Trophoblast cell (in vitro differentiated cells and primary cell): Measurements from ENCODE around the gene ULK4.

Source experiments
- DNase-seq, 2 donors: peaks; one replicate each; pipeline ENCODE4 v3.0.0-alpha.2; 2016
- H2AFZ ChIP-seq: 2 replicates; pipeline ENCODE4 v1.6.1; 2013; ENCODE audit warnings: low read length, moderate library complexity, mild to moderate bottlenecking; ENCODE audit not compliant: insufficient read depth, poor library complexity
- H2AK5ac ChIP-seq: 2 replicates; pipeline ENCODE4 v1.6.1; 2013; ENCODE audit warnings: mild to moderate bottlenecking, low read length
- H2BK120ac ChIP-seq: 2 replicates; pipeline ENCODE4 v1.6.1; 2013; ENCODE audit warnings: low read length, mild to moderate bottlenecking, moderate library complexity; ENCODE audit not compliant: insufficient read depth, poor library complexity
- H2BK12ac ChIP-seq: 2 replicates; pipeline ENCODE4 v1.6.1; 2013; ENCODE audit warnings: mild to moderate bottlenecking, low read length, moderate library complexity
- H2BK5ac ChIP-seq: 2 replicates; pipeline ENCODE4 v1.6.1; 2013; ENCODE audit warnings: low read length, low read depth, moderate library complexity, mild to moderate bottlenecking; ENCODE audit not compliant: poor library complexity
- H3K14ac ChIP-seq: 2 replicates; pipeline ENCODE4 v1.6.1; 2013; ENCODE audit warnings: mild to moderate bottlenecking, low read length
- H3K18ac ChIP-seq: 2 replicates; pipeline ENCODE4 v1.6.1; 2013; ENCODE audit warnings: mild to moderate bottlenecking, low read length
- H3K23ac ChIP-seq: 2 replicates; pipeline ENCODE4 v1.6.1; 2013; ENCODE audit warnings: low read length
- H3K27ac ChIP-seq: 2 replicates; pipeline ENCODE4 v1.5.1; 2013; ENCODE audit warnings: low read depth, mild to moderate bottlenecking, inconsistent platforms, low read length, moderate library complexity
- H3K27me3 ChIP-seq: 2 replicates; pipeline ENCODE4 v1.6.1; 2013; ENCODE audit warnings: inconsistent platforms, mild to moderate bottlenecking, low read length, moderate library complexity; ENCODE audit not compliant: insufficient read depth
- H3K36me3 ChIP-seq, 2 experiments: 1 replicate in 1 of 2; 2 replicates in 1 of 2; pipeline ENCODE4 v1.6.1; 2013; ENCODE audit warnings: low read length in 2 of 2, mild to moderate bottlenecking in 2 of 2, moderate library complexity in 1 of 2; ENCODE audit not compliant: insufficient read depth in 2 of 2, control insufficient read depth in 1 of 2
- H3K4ac ChIP-seq: 2 replicates; pipeline ENCODE4 v1.6.1; 2013; ENCODE audit warnings: low read depth, mild to moderate bottlenecking, low read length, moderate library complexity
- H3K4me1 ChIP-seq, 2 experiments: 1 replicate in 1 of 2; 2 replicates in 1 of 2; pipeline ENCODE4 v1.6.1; 2013; ENCODE audit warnings: low read length in 2 of 2, mild to moderate bottlenecking in 2 of 2, moderate library complexity in 1 of 2; ENCODE audit not compliant: insufficient read depth in 2 of 2, control insufficient read depth in 1 of 2
- H3K4me2 ChIP-seq: 2 replicates; pipeline ENCODE4 v1.6.1; 2013; ENCODE audit warnings: inconsistent platforms, mild to moderate bottlenecking, low read length, moderate library complexity
- H3K4me3 ChIP-seq: 2 replicates; pipeline ENCODE4 v1.5.1; 2013; ENCODE audit warnings: mild to moderate bottlenecking, low read depth, low read length, inconsistent platforms
- H3K79me1 ChIP-seq: one replicate; pipeline ENCODE4 v1.6.1; 2013; ENCODE audit warnings: low read length
- H3K79me2 ChIP-seq: 2 replicates; pipeline ENCODE4 v1.6.1; 2013; ENCODE audit warnings: low read length, mild to moderate bottlenecking; ENCODE audit not compliant: control insufficient read depth, insufficient read depth, poor library complexity
- H3K9ac ChIP-seq: 2 replicates; pipeline ENCODE4 v1.6.1; 2013; ENCODE audit warnings: mild to moderate bottlenecking, low read length
- H3K9me3 ChIP-seq: 2 replicates; pipeline ENCODE4 v1.6.1; 2013; ENCODE audit warnings: low read depth, mild to moderate bottlenecking, control low read depth, inconsistent platforms, low read length; ENCODE audit not compliant: insufficient read depth
- H4K12ac ChIP-seq: 2 replicates; pipeline ENCODE4 v1.6.1; 2013; ENCODE audit warnings: low read depth, mild to moderate bottlenecking, low read length, moderate library complexity
- H4K8ac ChIP-seq: 2 replicates; pipeline ENCODE4 v1.6.1; 2013; ENCODE audit warnings: low read depth, mild to moderate bottlenecking, low read length, moderate library complexity
- H4K91ac ChIP-seq: one replicate; pipeline ENCODE4 v1.6.1; 2013; ENCODE audit warnings: low read depth, mild to moderate bottlenecking, low read length, moderate library complexity
- WGBS: extraction: QIAGEN DNeasy Blood & Tissue Kit; methylation state at CpG from one replicate; pipeline ENCODE4 v1.1.7; 2013; ENCODE audit warnings: missing lambda C conversion rate; ENCODE audit not compliant: insufficient read length, insufficient coverage; ENCODE audit errors: extremely low coverage; 5-methylcytosine and 5-hydroxymethylcytosine counted together

Gene ULK4

DNA sequence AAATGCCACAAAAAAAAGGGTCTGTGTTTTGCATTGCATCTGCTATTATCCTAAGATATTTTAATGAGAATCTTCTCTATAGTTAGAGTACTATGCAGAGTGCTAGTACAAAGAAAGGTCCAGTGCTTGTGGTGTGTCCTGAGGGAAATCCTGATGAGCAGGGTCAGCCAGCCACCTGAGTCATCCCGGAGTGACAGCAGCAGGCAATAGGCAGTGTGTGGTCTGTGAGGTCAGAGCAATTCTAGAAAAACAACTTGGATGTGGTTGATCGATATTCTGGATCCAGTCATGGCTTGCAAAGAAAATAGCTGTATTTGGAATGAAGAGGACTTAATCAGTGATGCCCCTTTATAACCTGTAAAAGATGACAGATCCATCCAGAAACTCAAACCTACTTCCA, 643.4 kb downstream of the ULK4 start:
- no CpG with 5 or more reads among the region's 2 CpGs for WGBS

DNA sequence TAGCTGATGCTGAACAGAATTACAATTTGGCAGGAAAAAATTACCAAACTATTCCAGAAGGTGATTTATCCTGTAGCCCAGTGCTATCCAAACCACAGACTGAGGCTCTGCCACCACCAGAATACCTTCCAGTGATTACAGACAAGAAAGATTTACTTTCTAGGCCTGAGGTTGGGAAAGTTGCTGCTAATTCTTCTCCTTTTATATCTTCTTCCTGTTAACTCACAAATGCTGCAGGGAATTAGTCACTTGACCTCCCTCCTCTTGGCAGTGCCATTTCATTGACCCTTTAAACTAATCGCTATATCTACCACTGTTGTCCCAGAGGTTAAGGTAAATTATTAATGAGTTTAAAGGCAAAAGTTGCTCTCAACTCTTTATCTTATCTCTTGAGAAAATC, 644.2 kb downstream of the ULK4 start:
- Histone ChIP-seq H3K4me3 (no peak overlapping the region), H3K27me3 (no peaks in the 10 kb centered on the region), H3K14ac (no peak overlapping the region), H3K9me3 (no peaks in the 10 kb centered on the region), H3K4me1 (no peaks in the 10 kb centered on the region), H3K4me2 (no peak overlapping the region), H2AK5ac (no peak overlapping the region), H2BK12ac (no peak overlapping the region), H3K79me1 (no peaks in the 10 kb centered on the region), H3K18ac (no peak overlapping the region), H3K27ac (no peak overlapping the region), H4K91ac (no peak overlapping the region), H2BK120ac (no peak overlapping the region), H3K36me3 (no peaks in the 10 kb centered on the region), H3K4ac (no peak overlapping the region), H2BK5ac (no peak overlapping the region), H4K8ac (no peak overlapping the region), H3K23ac (no peak overlapping the region), H3K9ac (no peak overlapping the region), H4K12ac (no peak overlapping the region), H3K79me2 (peaks cover 2% of the 10 kb centered on the region), H2AFZ (no peak overlapping the region)
- no CpG with 5 or more reads among the region's 1 CpG for WGBS
- DNase-seq, result no peak

More for the DNA sequence above, 643.4 kb downstream of the ULK4 start:
- DNase-seq, result peak in 1 of 2 donors; percentile 4
- no peak overlapping the region for H4K8ac ChIP-seq
- no peak overlapping the region for H3K9ac ChIP-seq
- H3K18ac ChIP-seq, result no peak overlapping the region
- H4K12ac ChIP-seq, result no peak overlapping the region
- H3K27me3 ChIP-seq, result no peaks in the 10 kb centered on the region
- H2AFZ ChIP-seq, result no peak overlapping the region
- H3K9me3 ChIP-seq, result no peaks in the 10 kb centered on the region
- peaks cover 2% of the 10 kb centered on the region for H3K79me2 ChIP-seq
- H2BK5ac ChIP-seq, result no peak overlapping the region
- H3K4me2 ChIP-seq, result no peak overlapping the region
- H3K4ac ChIP-seq, result no peak overlapping the region
- H3K4me1 ChIP-seq, result peaks cover 1% of the 10 kb centered on the region in 2 experiments
- no peak overlapping the region for H3K23ac ChIP-seq
- no peak overlapping the region for H4K91ac ChIP-seq
- no peak overlapping the region for H2BK120ac ChIP-seq
- no peak overlapping the region for H3K27ac ChIP-seq
- H3K14ac ChIP-seq, result no peak overlapping the region
- H3K36me3 ChIP-seq, result no peaks in the 10 kb centered on the region
- H2AK5ac ChIP-seq, result no peak overlapping the region
- H2BK12ac ChIP-seq, result no peak overlapping the region
- no peak overlapping the region for H3K4me3 ChIP-seq
- H3K79me1 ChIP-seq, result peaks cover 1% of the 10 kb centered on the region

DNA sequence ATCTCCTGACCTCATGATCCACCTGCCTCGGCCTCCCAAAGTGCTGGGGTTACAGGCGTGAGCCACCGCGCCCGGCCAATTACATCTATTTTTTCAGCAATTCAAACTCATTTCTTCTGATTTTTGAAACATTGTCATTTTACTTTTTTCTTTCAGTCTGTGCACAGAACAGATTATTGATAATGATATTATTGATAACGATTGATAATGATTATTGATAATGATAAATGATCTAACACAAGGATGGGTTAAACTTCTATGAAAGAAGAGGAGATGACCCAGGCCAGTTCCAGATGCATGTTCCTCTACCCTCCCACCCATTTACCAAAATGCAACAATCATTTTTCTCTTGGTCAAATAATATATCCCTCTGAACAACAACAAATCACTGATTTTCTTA, 644.6 kb downstream of the ULK4 start:
- H4K12ac ChIP-seq, result no peak overlapping the region
- no peak overlapping the region for H3K27ac ChIP-seq
- no peak overlapping the region for H3K4ac ChIP-seq
- H3K18ac ChIP-seq, result no peak overlapping the region
- H3K4me2 ChIP-seq, result no peak overlapping the region
- no peak overlapping the region for H2AK5ac ChIP-seq
- H3K36me3 ChIP-seq, result no peaks in the 10 kb centered on the region
- no peak overlapping the region for H4K8ac ChIP-seq
- H3K79me1 ChIP-seq, result no peaks in the 10 kb centered on the region
- no peaks in the 10 kb centered on the region for H3K9me3 ChIP-seq
- peaks cover 2% of the 10 kb centered on the region for H3K79me2 ChIP-seq
- H3K27me3 ChIP-seq, result no peaks in the 10 kb centered on the region
- no peak overlapping the region for H3K4me3 ChIP-seq
- H2BK12ac ChIP-seq, result no peak overlapping the region
- H3K4me1 ChIP-seq, result no peaks in the 10 kb centered on the region
- no peak overlapping the region for H2AFZ ChIP-seq
- H4K91ac ChIP-seq, result no peak overlapping the region
- 100% methylated on average over 1 of the region's 6 CpGs for whole genome bisulfite sequencing
- DNase-seq, result no peak
- no peak overlapping the region for H2BK5ac ChIP-seq
- H3K23ac ChIP-seq, result no peak overlapping the region
- H3K9ac ChIP-seq, result no peak overlapping the region
- H3K14ac ChIP-seq, result no peak overlapping the region
- no peak overlapping the region for H2BK120ac ChIP-seq

DNA sequence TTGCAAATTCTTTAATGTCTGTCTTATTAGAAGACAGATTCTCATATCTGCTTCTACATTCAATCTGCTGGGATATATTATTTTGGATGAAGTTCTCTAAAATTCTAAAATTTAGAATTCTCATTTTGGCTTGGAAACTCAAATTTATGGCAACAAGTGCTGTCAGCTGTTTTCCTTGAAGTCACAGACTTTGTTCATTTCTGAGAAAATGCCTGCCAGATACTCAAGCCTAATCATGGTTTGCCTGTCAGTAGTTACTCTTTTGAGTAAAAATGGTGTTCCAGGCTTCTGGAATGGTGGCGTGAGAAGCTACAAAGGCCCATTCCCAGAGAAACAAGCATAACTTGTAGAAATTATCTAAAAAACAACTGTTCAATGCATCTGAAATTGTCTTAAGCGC, 646.8 kb downstream of the ULK4 start:
- H3K9me3 ChIP-seq, result no peaks in the 10 kb centered on the region
- H3K79me2 ChIP-seq, result peaks cover 2% of the 10 kb centered on the region
- H2AFZ ChIP-seq, result no peak overlapping the region
- no peak overlapping the region for H2BK120ac ChIP-seq
- no peak overlapping the region for H3K23ac ChIP-seq
- H3K14ac ChIP-seq, result no peak overlapping the region
- no peak overlapping the region for H3K4me2 ChIP-seq
- H3K4me1 ChIP-seq, result no peaks in the 10 kb centered on the region
- no peak overlapping the region for H4K91ac ChIP-seq
- H2AK5ac ChIP-seq, result no peak overlapping the region
- no peaks in the 10 kb centered on the region for H3K36me3 ChIP-seq
- no peak overlapping the region for H3K27ac ChIP-seq
- H2BK5ac ChIP-seq, result no peak overlapping the region
- H3K27me3 ChIP-seq, result no peaks in the 10 kb centered on the region
- DNase-seq, result no peak
- no peaks in the 10 kb centered on the region for H3K79me1 ChIP-seq
- no peak overlapping the region for H3K4ac ChIP-seq
- H3K4me3 ChIP-seq, result no peak overlapping the region
- no peak overlapping the region for H3K9ac ChIP-seq
- H4K8ac ChIP-seq, result no peak overlapping the region
- no peak overlapping the region for H2BK12ac ChIP-seq
- WGBS, result no CpG with 5 or more reads among the region's 2 CpGs
- H4K12ac ChIP-seq, result no peak overlapping the region
- no peak overlapping the region for H3K18ac ChIP-seq
